WTC11 (cell line): ENCODE results near the gene DNM3.

Source experiments
- CTCF ChIP-seq: fragments of 200-600 bp; IDR thresholded peaks from 2 replicates; pipeline ENCODE4 v1.8.0; 2022; ENCODE audit warnings: antibody characterized with exemption
- HMGXB4 ChIP-seq: sonication (generic); formaldehyde crosslinking; IDR thresholded peaks from 2 replicates; pipeline ENCODE4 v1.8.1; 2023; ENCODE audit warnings: mild to moderate bottlenecking, moderate library complexity, missing genetic modification reagents
- JUN ChIP-seq: sonication (generic); formaldehyde crosslinking; IDR thresholded peaks from 2 replicates; pipeline ENCODE4 v1.8.0; 2023; ENCODE audit warnings: mild to moderate bottlenecking, missing genetic modification reagents
- MAX ChIP-seq: sonication (generic); formaldehyde crosslinking; IDR thresholded peaks from 2 replicates; pipeline ENCODE4 v1.8.0; 2022; ENCODE audit warnings: mild to moderate bottlenecking, missing genetic modification reagents
- SP1 ChIP-seq: sonication (generic); formaldehyde crosslinking; conservative IDR thresholded peaks from 2 replicates; pipeline ENCODE4 v1.8.1; 2022; ENCODE audit warnings: missing genetic modification reagents
- TEAD4 ChIP-seq: sonication (generic); formaldehyde crosslinking; IDR thresholded peaks from 2 replicates; pipeline ENCODE4 v1.8.0; 2022; ENCODE audit warnings: mild to moderate bottlenecking, missing genetic modification reagents

GRCh38 chr1:172451002-172451443 lies 609.7 kb downstream of the DNM3 start:
- TF ChIP-seq HMGXB4 (CRISPR knock-in tag): no peak
- no peak for TF ChIP-seq CTCF
- TF ChIP-seq SP1: no peak
- no peak for TF ChIP-seq TEAD4 (CRISPR knock-in tag)
- no peak for TF ChIP-seq JUN
- no peak for TF ChIP-seq MAX (CRISPR knock-in tag)
